ENCODE results near the gene HDAC5.
"Not testable (repeated sequence)": the region's sequence is repeated elsewhere in the genome, so short reads cannot be mapped to it uniquely, and the experiment has no call there.

HDAC5 gene

GRCh38 chr17:44132275-44132821 lies 8.9 kb upstream of the HDAC5 start:
- DNase-seq (ENCODE audit: low read depth): no peak

DNA sequence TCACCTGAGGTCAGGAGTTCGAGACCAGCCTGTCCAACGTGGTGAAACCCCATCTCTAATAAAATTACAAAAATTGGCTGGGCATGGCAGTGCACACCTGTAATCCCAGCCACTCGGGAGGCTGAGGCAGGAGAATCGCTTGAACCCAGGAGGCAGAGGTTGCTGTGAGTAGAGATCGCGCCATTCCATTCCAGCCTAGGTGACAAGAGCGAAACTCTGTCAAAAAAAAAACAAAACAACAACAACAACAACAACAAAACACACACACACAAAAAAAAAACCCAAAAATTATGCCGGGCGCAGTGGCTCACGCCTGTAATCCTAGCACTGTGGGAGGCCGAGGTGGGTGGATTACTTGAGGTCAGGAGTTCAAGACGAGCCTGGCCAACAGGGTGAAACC lies 7.9 kb upstream of the HDAC5 start:
- not testable (repeated sequence) for DNase-seq (ENCODE audit: low read depth)

GRCh38 chr17:44130693-44131349 lies 7.4 kb upstream of the HDAC5 start:
- DNase-seq (ENCODE audit: low read depth): no peak

- DNase-seq (ENCODE audit: low read depth): no peak
These were observed 4.9 kb upstream of the HDAC5 start for GRCh38 chr17:44128383-44128782.

GRCh38 chr17:44124118-44124438 lies 637 bp upstream of the HDAC5 start:
- DNase-seq (ENCODE audit: low read depth): no peak

DNA sequence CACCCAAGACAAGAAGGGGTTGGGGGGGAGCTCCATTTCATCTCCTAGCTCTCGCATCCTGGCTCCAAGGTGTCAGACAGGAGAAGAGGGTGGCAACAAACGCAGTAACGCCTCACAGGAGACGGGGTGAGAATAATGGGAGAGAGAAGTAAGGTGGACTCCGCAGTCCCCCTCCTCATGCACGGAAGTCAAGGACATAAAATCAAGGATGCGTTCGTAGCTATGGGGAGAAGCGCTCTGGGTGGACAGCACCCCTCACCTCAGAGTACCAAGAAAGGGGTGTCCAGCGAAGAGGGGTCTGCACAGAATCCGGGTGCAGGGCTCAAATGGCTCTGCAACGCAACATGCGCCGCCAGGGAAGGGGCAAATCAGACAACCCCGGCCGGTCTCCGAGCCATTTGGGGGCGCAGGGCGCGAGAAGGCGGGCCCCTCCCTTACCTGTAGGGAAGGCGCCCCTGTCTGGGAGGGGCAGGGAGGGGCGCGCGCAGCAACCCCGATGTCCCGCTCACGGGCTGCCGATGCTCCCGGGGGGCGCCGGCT lies 555 bp downstream of the HDAC5 start:
- no peak for DNase-seq (ENCODE audit: low read depth)

- DNase-seq (ENCODE audit: low read depth): no peak
These were observed 1.2 kb downstream of the HDAC5 start for GRCh38 chr17:44121997-44122815.

GRCh38 chr17:44120851-44121605 lies 2.4 kb downstream of the HDAC5 start:
- DNase-seq (ENCODE audit: low read depth): no peak

- DNase-seq (ENCODE audit: low read depth): not testable (repeated sequence)
These were observed 3.2 kb downstream of the HDAC5 start for GRCh38 chr17:44120281-44120680.

DNA sequence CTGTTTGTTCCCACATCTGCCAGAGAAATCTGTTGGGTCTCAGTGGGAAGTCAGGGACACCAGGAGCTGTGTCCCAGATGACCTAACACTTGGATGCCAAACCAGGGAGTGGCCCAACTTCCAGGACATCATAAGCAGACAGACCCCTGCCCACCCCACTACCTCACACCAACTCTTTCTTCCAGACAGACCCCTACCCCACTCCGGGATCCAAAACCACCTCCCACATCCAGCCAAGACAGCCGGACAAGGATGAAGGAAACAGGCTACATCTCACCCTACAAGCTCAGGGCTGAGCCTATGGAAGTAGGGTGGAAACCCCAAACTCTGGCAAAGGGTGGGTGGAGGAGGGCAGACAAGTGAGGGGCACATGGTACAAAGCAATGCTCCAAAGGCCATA lies 3.6 kb downstream of the HDAC5 start:
- DNase-seq (ENCODE audit: low read depth): no peak

DNA sequence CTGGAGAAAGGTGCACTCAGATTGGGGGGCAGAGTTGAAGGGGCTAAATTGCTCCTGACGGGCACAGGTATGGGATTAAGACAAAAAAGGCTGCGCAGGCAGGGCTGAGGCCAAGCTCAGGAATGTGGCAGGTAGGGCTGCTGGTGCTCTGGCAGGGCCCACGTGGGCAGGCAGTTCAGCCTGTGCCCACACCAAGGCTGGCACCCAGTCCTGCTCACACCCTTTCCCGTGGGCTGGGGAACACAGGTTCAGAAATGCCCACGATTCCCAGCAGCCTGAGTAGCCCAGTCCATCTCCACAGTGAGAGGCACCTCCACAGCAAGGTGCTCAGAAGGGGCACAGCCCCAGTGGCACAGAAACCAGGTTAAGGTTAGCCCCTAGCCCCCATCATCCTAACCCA lies 4.4 kb downstream of the HDAC5 start:
- DNase-seq (ENCODE audit: low read depth): no peak

- DNase-seq (ENCODE audit: low read depth): no peak
These were observed 4.9 kb downstream of the HDAC5 start for GRCh38 chr17:44118427-44119050.

DNA sequence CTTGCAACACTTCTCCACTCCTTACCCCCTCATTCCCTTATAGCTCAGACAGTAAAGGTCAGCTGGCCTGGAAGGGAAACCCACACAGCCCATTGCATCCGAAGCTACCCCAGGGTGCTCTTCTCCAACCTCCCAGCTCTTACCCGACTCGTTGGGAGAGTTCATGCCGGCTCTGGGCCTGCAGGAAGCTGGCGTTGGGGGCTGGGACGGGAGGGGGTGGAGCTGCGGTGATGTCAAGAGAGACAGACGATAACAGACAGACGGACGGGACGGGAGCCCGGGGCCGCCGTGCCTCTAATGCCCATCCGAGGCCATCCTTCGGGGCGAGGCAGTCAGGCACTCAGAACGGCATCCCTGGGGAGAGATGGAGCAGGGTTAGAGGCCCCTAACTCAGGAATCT lies 6.1 kb downstream of the HDAC5 start:
- no peak for DNase-seq (ENCODE audit: low read depth)

DNA sequence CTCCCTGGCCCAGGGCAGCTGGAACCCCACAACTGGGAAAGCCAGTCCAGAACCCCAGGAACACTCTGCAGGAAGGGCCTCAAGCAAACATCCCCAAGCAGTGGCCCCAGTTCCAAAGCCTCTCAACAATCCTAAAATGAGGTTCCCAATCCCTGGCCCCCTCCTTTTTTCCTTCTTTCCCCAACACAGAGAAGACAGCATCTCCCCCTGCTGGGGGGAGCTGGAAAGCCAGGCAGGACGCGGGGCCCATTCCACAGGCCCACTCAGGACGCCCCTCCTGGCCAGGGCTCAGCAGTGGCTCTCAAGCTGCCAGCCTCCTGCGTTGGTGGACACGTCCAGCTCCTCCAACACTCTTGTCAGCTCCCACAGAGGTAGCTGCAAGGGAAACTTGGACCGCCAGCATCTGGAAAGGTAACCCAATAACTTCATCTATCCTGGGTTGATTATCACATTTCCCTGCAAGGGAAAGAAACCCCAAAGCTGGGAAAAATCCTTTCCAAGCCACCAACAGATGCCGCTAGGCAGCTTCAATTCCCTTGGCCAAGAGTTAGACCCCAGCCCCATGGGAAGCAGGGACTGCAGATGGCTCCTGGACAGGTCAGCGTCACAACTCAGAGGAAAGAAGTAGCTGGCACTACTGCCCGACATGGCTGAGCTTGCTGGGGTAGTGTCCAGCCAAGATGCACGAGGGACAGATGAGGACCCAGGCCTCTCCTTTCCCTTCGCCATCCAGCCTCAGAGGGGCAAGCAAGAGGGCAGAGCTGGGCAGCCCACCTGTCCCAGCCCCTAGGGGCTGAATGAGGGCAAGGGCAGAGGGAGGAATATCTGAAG lies 7.6 kb downstream of the HDAC5 start:
- no peak for DNase-seq (ENCODE audit: low read depth)

DNA sequence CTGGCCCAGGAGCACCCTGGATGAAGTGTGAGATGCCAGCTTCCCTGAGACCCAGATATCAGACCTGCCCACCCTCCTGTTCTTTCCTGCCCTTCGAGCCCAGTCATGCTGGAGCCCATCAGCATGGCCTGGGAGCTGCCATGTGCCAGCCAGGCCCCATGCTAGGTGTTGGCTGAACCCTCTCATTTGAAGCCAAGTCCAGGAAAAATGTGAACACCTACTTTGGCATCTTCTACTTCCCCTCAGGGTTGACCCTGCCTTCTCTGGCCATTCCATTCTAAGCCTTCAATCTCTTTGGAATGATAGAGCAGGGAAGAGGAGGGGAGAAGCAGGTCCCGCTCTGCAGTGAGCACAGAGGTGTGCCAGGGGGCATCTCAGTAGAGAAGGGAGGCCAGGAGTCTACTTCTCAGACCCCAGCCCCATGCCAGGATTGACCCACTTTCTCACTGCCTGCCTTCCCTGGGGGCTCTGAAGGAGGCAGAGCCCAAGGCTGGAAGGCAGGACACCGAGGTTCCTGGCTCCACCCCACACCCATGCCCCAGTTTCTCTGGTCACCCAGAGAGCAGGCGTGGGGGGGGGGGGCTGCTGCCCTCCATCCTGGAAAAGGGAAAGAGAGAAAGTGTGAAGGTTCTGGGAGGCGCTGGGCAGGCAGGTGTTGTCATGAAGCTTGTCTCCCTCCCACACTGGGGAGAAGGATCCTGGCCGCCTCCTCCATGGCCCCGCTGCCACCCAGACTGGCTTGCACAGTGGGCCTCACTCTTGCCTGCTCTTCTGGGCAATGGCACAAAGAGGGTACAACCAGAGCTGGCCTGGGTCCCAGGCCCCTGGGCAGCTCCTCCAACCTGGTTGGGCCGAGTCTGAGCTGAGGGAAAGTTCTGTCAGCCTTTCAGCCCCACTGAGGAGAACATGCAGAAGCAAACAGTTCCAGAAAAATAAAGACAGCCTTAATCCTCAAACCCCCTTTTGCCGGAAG lies 9.3 kb downstream of the HDAC5 start:
- no peak for DNase-seq (ENCODE audit: low read depth)

DNA sequence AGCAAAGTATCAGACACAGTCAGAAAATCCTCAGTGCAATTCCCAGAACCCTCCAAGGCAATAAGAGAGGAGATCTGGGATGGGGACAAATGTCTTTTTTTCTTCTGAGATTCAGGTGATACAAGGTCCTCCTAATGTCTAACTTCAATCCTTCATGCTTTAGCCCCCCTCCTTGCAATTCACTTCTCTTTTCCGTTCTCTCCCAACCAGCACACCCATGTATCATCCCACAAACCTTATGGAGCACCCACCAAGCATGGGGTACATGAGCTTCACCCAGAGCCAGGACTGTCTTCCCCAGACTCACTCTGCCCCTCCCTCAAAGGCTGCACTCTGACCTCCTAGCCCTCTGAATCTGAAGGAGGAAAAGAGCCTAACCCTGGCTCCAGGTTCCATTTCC lies 10.1 kb downstream of the HDAC5 start:
- no peak for DNase-seq (ENCODE audit: low read depth)

- no peak for DNase-seq (ENCODE audit: low read depth)
These were observed 10.9 kb downstream of the HDAC5 start for GRCh38 chr17:44112284-44113280.

DNA sequence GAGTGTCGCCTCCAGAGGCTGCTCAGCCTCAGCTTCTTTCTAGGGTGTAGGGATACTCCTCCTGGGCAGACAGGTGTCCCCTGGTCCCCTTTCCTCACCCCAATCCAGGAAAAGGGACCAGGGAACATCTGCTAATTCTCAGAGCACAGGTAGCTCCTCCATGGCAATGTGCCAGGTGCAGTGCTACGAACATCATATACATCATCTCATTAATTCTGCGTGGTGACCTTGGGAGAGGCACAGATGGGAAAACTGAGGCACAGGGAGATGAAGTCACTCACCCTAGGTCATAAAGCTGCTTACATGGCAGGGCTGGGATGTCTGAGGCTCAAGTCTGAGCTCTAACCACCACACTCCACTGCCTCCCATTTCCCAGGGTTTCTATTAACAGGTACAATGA lies 11.7 kb downstream of the HDAC5 start:
- no peak for DNase-seq (ENCODE audit: low read depth)
